ENCODE results near the gene CHMP4B.

Gene CHMP4B

GRCh38 chr20:33841436-33841799, 30.3 kb downstream of the CHMP4B start:
- no peak for DNase-seq

- DNase-seq, result no peak
These were observed 31.2 kb downstream of the CHMP4B start for GRCh38 chr20:33842346-33842745.

DNA sequence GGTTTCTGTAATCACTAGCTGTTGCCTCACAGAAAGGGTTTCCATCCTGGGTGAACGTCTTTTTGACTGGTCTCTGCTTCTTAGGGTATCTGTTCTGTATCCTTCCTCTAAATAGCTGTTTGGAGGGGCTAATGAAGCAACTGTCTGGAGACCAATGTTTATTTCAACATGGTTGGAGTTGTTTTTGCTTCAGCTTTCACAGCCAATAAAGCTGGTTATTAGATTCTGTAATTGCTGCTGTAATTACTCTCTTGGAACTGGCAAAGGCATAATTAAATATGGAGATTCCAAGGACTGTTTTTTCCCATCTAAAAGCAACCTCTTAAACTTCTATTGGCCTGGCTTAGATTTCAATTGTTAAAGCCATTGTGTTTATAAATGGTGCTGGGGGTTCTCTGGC, 31.9 kb downstream of the CHMP4B start:
- no peak for DNase-seq

- no peak for DNase-seq
These were observed 32.7 kb downstream of the CHMP4B start for GRCh38 chr20:33843854-33844253.

DNA sequence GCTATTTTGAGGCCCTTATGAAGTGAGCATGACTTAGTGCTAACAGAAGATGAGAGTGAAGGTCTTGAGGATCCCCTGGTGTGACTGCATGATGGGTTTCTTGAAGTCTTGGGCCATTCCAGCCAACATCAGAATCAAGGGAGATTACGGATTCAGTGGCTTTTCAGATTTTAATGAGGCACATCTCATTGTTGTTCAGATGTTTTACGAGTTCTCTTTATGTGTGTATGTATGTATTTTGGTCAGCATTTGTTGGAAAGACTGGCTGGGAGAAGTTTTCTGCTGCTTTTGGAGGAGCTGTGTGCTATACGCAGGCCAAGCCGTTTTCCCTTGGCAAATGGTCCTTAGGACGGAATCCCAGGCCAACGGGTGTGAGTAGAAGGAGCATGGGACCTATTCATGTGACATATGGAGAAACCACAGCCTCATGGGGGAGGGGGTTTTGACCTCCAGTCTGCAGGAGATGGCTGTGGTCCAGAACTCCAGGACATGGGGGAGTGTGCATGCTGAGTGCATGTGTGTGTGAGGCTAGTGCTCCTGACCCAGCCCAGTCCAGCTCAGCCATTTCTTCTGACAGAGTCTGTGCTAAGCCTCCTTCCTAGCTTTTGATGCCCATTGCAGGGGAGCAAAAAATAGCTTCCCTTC, 35.3 kb downstream of the CHMP4B start:
- no peak for DNase-seq

DNA sequence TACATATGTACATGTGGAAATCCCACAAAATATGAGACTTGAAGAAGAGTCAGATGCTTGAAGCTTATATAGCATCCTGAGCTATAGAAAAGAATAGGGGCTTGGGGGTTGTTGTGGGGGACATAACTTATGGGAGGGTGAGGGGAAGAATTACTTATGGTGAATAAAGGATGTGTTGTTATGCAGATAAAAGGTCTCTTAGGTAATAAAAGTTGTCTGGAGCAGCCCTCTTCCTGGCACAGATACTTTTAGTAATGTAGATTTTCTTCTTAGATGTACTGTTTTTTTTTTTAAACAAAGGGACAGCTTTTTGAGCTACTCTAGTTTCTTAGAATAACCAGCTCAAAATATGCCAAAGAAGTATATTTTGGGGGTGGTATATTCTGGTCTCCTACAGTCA, 35.9 kb downstream of the CHMP4B start:
- DNase-seq, result no peak

- no peak for DNase-seq
These were observed 37.2 kb downstream of the CHMP4B start for GRCh38 chr20:33848391-33848790.

- DNase-seq, result no peak
These were observed 39.0 kb downstream of the CHMP4B start for GRCh38 chr20:33850159-33850558.

GRCh38 chr20:33851842-33852466, 40.8 kb downstream of the CHMP4B start:
- no peak for DNase-seq

GRCh38 chr20:33852626-33853506, 41.7 kb downstream of the CHMP4B start:
- no peak for DNase-seq

DNA sequence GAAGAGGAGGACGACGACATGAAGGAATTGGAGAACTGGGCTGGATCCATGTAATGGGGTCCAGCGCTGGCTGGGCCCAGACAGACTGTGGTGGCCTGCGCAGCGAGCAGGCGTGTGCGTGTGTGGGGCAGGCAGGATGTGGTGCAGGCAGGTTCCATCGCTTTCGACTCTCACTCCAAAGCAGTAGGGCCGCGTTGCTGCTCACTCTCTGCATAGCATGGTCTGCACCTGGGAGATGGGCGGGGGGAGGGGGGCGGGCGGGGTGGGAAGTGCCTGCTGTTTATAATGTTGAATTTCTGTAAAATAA, 42.3 kb downstream of the CHMP4B start:
- DNase-seq, result no peak

- peak; percentile 13 for DNase-seq
These were observed 46.8 kb downstream of the CHMP4B start for GRCh38 chr20:33857722-33858563.

- no peak for DNase-seq
These were observed 47.5 kb downstream of the CHMP4B start for GRCh38 chr20:33858666-33859065.

DNA sequence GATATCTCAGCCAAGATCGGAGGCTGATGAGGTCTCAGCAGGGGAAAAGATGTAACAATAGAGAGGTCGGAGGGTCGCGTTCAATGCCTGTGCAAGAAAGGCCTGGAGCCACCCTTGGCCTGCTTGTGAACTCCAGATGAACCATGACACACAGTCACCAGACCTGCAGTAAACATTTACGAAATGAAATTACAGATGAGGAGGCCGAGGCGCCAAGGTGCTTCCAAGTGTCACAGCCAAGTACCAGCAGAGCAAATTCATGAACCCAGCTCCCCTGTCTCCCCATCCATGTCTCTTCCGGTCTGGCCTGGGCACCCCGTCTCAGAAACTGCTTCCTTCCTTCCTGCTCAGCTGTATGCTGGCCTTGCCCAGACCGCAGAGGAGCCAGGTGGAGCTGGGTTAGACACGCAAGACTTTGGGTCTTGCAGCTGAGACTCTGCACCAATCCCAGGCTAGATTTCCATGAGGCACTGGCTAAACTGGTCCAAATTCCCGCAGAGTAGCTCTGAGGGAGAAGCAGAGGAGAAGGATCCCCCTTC, 48.1 kb downstream of the CHMP4B start:
- DNase-seq, result no peak

GRCh38 chr20:33859751-33860150, 48.6 kb downstream of the CHMP4B start:
- no peak for DNase-seq

DNA sequence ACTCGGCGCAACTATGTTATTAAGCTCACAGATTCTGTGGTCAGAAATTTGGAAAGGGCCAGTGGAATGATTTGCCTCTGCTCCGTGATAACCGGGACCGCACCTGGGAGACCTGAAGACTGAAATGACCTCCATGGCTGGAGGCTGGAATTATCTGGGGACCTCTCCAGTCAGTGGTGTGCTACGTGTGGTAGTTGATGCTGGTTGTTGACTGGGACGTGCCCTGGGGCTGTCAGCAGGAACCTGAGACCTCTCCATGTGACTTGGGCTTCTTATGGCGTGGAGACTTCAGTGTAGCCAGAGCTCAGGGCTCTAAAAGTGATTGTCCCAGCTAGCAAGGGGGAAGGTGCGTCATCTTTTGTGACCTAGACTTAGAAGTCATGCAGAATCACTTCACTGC, 50.3 kb downstream of the CHMP4B start:
- DNase-seq, result no peak

DNA sequence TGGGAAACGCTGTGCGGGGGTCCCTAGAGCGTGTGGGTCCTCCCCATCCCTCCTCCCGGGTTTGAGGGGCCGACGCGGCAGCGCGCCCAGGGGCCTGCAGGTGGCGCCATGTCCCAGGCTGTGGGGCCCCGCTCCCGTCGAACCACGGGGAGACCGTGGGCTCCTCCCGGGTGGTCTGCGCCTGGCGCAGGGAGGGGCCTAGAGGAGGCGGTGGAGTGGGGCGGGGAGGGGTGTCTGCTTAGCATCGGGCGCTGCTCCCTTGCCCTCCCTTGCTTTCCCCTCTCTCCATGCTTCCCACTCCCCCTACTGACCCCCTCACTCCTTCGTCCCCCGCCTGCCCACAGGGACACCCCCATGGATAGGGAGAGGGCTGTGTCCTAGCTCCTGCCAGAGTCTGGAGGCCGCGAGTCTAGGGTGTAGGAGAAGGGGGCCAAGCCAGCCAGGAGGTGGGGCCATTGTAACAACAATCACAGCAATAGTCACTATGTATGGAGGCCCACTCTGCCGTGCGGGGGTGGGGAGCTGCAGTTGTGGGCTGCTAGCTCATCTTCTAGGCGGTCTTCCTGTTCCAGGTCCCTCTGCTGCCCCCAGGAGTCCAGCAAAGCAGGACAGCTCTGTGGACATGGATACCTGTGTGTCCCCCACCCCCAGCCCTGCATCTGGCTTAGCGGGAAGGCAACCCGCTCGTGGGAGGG, 51.7 kb downstream of the CHMP4B start:
- DNase-seq, result peak; percentile 42

DNA sequence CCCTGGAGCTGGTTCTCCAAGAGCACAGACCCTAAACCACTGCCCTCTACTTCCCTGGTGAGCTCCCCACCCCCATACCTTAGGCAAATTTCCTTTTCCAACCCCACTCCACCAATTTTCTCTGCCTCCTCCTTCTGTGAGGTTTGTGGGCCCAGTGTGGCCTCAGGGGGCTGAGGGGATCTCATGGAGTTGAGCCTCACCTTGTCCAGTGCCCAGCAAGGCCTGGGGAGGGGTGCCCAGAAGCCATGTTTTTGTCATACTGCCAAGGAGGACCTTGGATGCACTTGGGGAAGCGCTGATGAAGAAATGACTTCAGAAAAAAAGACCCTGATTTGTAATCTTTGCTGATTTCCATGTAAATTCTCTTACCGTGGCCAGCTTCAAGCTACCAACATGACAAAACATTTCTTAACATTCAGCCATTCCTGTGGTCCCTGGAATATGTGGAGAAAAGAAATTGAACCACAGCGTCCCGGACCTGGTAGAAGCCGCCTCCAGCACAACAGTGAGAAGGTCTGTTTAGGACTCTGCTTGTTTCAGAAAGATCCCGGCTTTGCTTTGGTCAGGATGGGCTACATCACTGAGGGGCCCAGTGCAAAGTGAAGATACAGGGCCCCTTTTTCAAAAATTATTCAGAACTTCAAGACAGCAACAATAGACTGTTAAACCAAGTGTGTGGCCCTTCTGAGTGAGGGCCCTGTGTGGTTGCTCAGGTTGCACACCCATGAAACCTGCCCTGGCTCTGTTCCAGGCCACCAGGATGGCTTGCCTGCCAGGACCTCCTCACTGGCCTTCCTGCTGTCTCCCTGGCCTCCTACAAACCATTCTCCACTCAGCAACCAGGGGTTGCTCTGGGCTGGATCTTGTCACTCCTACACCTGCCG, 52.5 kb downstream of the CHMP4B start:
- DNase-seq, result no peak

GRCh38 chr20:33864324-33864963, 53.3 kb downstream of the CHMP4B start:
- no peak for DNase-seq

DNA sequence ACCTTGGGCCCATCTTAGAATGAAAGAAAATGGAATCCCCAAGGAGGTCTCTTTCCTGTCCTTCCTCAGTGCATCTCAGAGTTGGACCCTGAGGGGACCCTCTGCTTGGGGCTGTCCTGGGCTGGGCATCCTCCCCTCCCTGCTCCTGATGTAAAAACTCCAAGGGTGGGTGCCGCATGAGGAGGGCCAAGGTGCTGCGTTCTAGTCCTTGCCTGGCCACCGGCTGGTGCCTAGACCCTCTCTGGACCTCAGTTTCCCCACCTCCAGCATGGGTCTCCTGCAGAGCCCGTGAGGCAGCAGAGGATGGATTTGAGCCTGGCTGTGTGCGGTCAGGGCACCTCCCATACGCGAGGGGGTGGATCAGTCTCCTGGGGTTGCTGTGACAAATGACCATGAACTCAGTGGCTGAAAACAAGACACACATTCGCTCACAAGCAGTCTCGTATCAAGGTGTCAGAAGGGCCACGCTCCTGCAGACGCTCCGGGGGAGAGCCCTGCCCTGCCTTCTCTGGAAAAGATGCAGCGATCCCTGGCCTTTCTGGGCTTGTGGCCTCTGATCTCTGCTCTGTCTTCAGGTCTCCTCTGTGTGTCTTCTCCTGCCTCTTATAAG, 54.7 kb downstream of the CHMP4B start:
- DNase-seq, result no peak
